K562 (cell line): ENCODE measurements around the gene THADA. TPM values are rescaled to one million over a fixed set of nuclear protein-coding genes. Genes with fewer than 3 reads are reported as not detected.

ENCODE experiments used
- ATAC-seq: fragments of 200-7000 bp; cut with Tn5 transposase; 3 replicates; pipeline ENCODE4 v1.9.1; 2020; ENCODE audit warnings: moderate library complexity
- BruUV-seq: library from RNA; stranded (reverse); fragments of 400-500 nt; replicated peaks from 2 replicates; lab custom pipeline; 2021; lab: Mats Ljungman, UMichigan
- CTCF ChIA-PET: fragments of 300-600 bp; formaldehyde crosslinking; extraction: SDS; loops from one replicate; lab custom pipeline; 2021; ENCODE audit warnings: low intra/inter-chr PET ratio; lab: Yijun Ruan, JAX
- POLR2A ChIA-PET: fragments of 300-600, 350-650 bp; sonication (Branson Sonifier 250); formaldehyde crosslinking; extraction: SDS; loops from one replicate; lab custom pipeline; 2021; ENCODE audit warnings: antibody characterized with exemption, inconsistent platforms; lab: Yijun Ruan, JAX
- DNase-seq, 4 experiments: peaks; one replicate each; pipeline versions ENCODE4 v3.0.0 to v3.0.0-alpha.2; 2011 to 2018; ENCODE audit warnings: low spot score in 3 of 4, mixed read lengths in 3 of 4; ENCODE audit errors: extremely low read depth in 1 of 4
- FAIRE-seq: peaks from 2 replicates; lab custom pipeline; 2011; peaks lifted over from hg19 to GRCh38; lab: Jason Lieb, UNC
- H2AFZ ChIP-seq: 2 replicates; pipeline ENCODE4 v1.6.0; 2011; ENCODE audit warnings: low read depth, low read length, control low read depth, inconsistent platforms
- H3K27ac ChIP-seq: fragments of 200-600 bp; 3 replicates; pipeline ENCODE4 v1.8.0; 2011; ENCODE audit warnings: low read depth, mild to moderate bottlenecking, control low read depth, inconsistent platforms, low read length, moderate library complexity, mixed read lengths; ENCODE audit errors: extremely low read depth
- H3K27me3 ChIP-seq, 2 experiments: fragments of 300-600 bp in 1 of 2; 2 replicates in 1 of 2; 3 replicates in 1 of 2; pipeline versions ENCODE4 v1.6.0 to v1.8.0; 2011; ENCODE audit warnings: inconsistent platforms in 2 of 2, low read length in 2 of 2, mild to moderate bottlenecking in 1 of 2, mixed read lengths in 1 of 2, moderate library complexity in 1 of 2; ENCODE audit not compliant: control insufficient read depth in 2 of 2, insufficient read depth in 2 of 2
- H3K36me3 ChIP-seq: fragments of 300-600 bp; 3 replicates; pipeline ENCODE4 v1.8.0; 2011; ENCODE audit warnings: mild to moderate bottlenecking, low read length, inconsistent platforms; ENCODE audit not compliant: control insufficient read depth, insufficient read depth
- H3K4me1 ChIP-seq, 2 experiments: fragments of 200-600 bp in 1 of 2; replicated peaks in 1 of 2; 2 replicates in 1 of 2; 3 replicates in 1 of 2; pipeline versions ENCODE4 v1.5.1 to v1.8.0; 2011; ENCODE audit warnings: inconsistent platforms in 2 of 2, low read length in 2 of 2, mild to moderate bottlenecking in 1 of 2, mixed read lengths in 1 of 2, moderate library complexity in 1 of 2; ENCODE audit not compliant: control insufficient read depth in 2 of 2, insufficient read depth in 2 of 2
- H3K4me2 ChIP-seq: 2 replicates; pipeline ENCODE4 v1.6.1; 2011; ENCODE audit warnings: low read length, control low read depth, inconsistent platforms, mixed read lengths; ENCODE audit not compliant: insufficient read depth
- H3K4me3 ChIP-seq: fragments of 200-600 bp; sonication (generic), shearing (Covaris generic); 2 replicates; pipeline ENCODE4 v1.5.1; 2016; ENCODE audit warnings: control low read depth, inconsistent platforms
- H3K79me2 ChIP-seq: fragments of 200-600 bp; 3 replicates; pipeline ENCODE4 v1.8.0; 2011; ENCODE audit warnings: low read length, inconsistent platforms; ENCODE audit not compliant: control insufficient read depth, insufficient read depth
- H3K9ac ChIP-seq, 2 experiments: 2 replicates each; pipeline versions ENCODE4 v1.6.0 to v1.6.1; 2011; ENCODE audit warnings: low read depth in 2 of 2, low read length in 2 of 2, control low read depth in 1 of 2, inconsistent platforms in 1 of 2, mild to moderate bottlenecking in 1 of 2, mixed read lengths in 1 of 2; ENCODE audit not compliant: insufficient read depth in 1 of 2
- H3K9me1 ChIP-seq: one replicate; pipeline ENCODE4 v1.6.0; 2011; ENCODE audit warnings: inconsistent platforms, mild to moderate bottlenecking, low read length, moderate library complexity; ENCODE audit not compliant: control insufficient read depth, insufficient read depth
- H3K9me3 ChIP-seq: replicated peaks from 2 replicates; pipeline ENCODE4 v1.5.1; 2011; ENCODE audit warnings: low read depth, low read length, inconsistent platforms; ENCODE audit not compliant: control insufficient read depth, insufficient read depth
- H4K20me1 ChIP-seq: replicated peaks from 2 replicates; pipeline ENCODE4 v1.6.1; 2011; ENCODE audit warnings: low read length, inconsistent platforms, mixed read lengths; ENCODE audit not compliant: control insufficient read depth, insufficient read depth
- C11orf30 ChIP-seq: fragments of 450-650 bp; IDR thresholded peaks from 2 replicates; pipeline ENCODE4 v1.6.1; 2016; ENCODE audit warnings: low read depth, mild to moderate bottlenecking
- CREB3 ChIP-seq: fragments of 450-650 bp; conservative IDR thresholded peaks from 2 replicates; pipeline ENCODE4 v1.6.1; 2016; ENCODE audit warnings: missing genetic modification characterization, low read depth, mild to moderate bottlenecking, missing compliant biosample characterization, moderate library complexity
- FOXA1 ChIP-seq: fragments of 450-650 bp; IDR thresholded peaks from 2 replicates; pipeline ENCODE4 v1.6.1; 2016; ENCODE audit warnings: mild to moderate bottlenecking, borderline replicate concordance
- HNRNPK ChIP-seq: fragments of 200-400 bp; formaldehyde crosslinking; IDR thresholded peaks from one replicate; pipeline ENCODE4 v1.6.1; 2018; ENCODE audit warnings: mild to moderate bottlenecking, low read depth, low read length; ENCODE audit not compliant: poor library complexity, severe bottlenecking
- ILF3 ChIP-seq: fragments of 450-650 bp; IDR thresholded peaks from 2 replicates; pipeline ENCODE4 v1.6.1; 2018; ENCODE audit warnings: antibody characterized with exemption, mild to moderate bottlenecking, moderate library complexity, borderline replicate concordance
- KLF13 ChIP-seq: fragments of 450-650 bp; IDR thresholded peaks from 2 replicates; pipeline ENCODE4 v1.6.1; 2016; ENCODE audit warnings: missing genetic modification characterization, low read depth, mild to moderate bottlenecking, missing compliant biosample characterization, moderate library complexity, borderline replicate concordance
- MEF2D ChIP-seq: conservative IDR thresholded peaks from 2 replicates; pipeline ENCODE4 v1.6.1; 2016; ENCODE audit warnings: low read depth, missing genetic modification characterization, missing compliant biosample characterization
- POLR3A ChIP-seq: IDR thresholded peaks from 2 replicates; pipeline ENCODE4 v1.6.1; 2011; ENCODE audit warnings: borderline replicate concordance, mild to moderate bottlenecking, moderate library complexity; ENCODE audit not compliant: insufficient read length, insufficient read depth; ENCODE audit errors: extremely low read depth
- SIN3B ChIP-seq: fragments of 450-650 bp; IDR thresholded peaks from 2 replicates; pipeline ENCODE4 v1.6.1; 2017; ENCODE audit warnings: low read depth, mild to moderate bottlenecking, moderate library complexity
- ZKSCAN1 ChIP-seq: fragments of 150-350 bp; IDR thresholded peaks from 2 replicates; pipeline ENCODE4 v1.6.1; 2016; ENCODE audit warnings: low read depth, low read length
- ZNF699 ChIP-seq: fragments of 250-450 bp; sonication (Bioruptor Pico); IDR thresholded peaks from 2 replicates; pipeline ENCODE4 v1.8.0; 2021; ENCODE audit warnings: mild to moderate bottlenecking, moderate library complexity; ENCODE audit not compliant: insufficient replicate concordance
- WGBS: fragments of 100-300 bp; shearing (Covaris generic); methylation state at CpG from one replicate; pipeline ENCODE4 v1.1.6; 2016; ENCODE audit warnings: low coverage, mixed read lengths; ENCODE audit not compliant: insufficient coverage; ENCODE audit errors: missing lambda C conversion rate; 5-methylcytosine and 5-hydroxymethylcytosine counted together
- in situ Hi-C: fragments of 300-500 bp; cut with MboI; formaldehyde crosslinking; loops from 4 replicates; pipeline ENCODE4 v1.15.0; 2018; ENCODE audit warnings: inconsistent platforms, mixed read lengths
- intact Hi-C: fragments of 100-400 bp; cut with micrococcal nuclease; formaldehyde crosslinking; loops from 2 replicates; pipeline ENCODE4 v1.14.2; 2022
- polyA plus RNA-seq, 8 experiments: library from polyadenylated mRNA; depleted of rRNA in 4 of 8; stranded (reverse) in 5 of 8; unstranded in 3 of 8; fragments of >200 nt; fragmentation: Nextera tagmentation in 2 of 8; fragmentation: Illumina TruSeq in 1 of 8; extraction: Ambion mirVana in 2 of 8; extraction: Trizol in 1 of 8; gene quantifications; 2 replicates each; pipeline versions ENCODE4 v1.2.1 to v1.2.3, GENCODE V29; 2011 to 2014; ENCODE audit warnings: inconsistent platforms in 1 of 8, missing spikeins in 1 of 8
- total RNA-seq, 7 experiments: library from RNA; depleted of rRNA in 6 of 7; stranded (reverse); fragments of >200 nt in 6 of 7; fragmentation: Illumina TruSeq in 2 of 7; extraction: Trizol in 2 of 7; gene quantifications; 2 replicates each; pipeline versions ENCODE4 v1.2.1 to v1.2.3, GENCODE V29; 2011 to 2021; ENCODE audit warnings: low replicate concordance in 1 of 7
- TF ChIP-seq, protein P1 (sequence below), 2 experiments: fragments of 150-350 bp in 1 of 2; IDR thresholded peaks; 2 replicates each; pipeline ENCODE4 v1.6.1; 2012 to 2016; ENCODE audit warnings: low read depth in 2 of 2, low read length in 2 of 2, mild to moderate bottlenecking in 1 of 2, moderate library complexity in 1 of 2

The THADA gene
- total and polyA plus RNA-seq, 9 of the 15 experiments (the other 6 are each of a cell fraction or from before 2014, with no cell fraction given) = 17.8 to 34.7 (median 31.9) TPM

DNA sequence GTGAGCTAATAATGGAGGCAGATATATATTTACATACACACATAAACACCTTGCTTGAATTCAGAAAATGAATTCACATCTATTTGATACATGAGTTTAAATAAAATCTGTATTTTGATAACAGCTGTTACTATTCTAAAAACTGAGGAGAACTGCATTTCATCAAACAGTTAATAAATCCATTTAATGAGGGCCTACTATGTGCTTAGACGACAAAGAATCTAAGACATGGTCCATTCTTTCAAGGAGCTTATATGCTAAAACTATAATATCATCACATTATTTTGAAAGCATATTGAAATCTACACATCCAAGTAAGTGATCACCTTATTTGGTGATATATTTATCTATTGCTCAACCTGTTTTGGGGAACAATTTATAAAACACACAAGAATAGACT is 278.6 kb downstream of the THADA start (continued):
- TF ChIP-seq, protein P1, sequence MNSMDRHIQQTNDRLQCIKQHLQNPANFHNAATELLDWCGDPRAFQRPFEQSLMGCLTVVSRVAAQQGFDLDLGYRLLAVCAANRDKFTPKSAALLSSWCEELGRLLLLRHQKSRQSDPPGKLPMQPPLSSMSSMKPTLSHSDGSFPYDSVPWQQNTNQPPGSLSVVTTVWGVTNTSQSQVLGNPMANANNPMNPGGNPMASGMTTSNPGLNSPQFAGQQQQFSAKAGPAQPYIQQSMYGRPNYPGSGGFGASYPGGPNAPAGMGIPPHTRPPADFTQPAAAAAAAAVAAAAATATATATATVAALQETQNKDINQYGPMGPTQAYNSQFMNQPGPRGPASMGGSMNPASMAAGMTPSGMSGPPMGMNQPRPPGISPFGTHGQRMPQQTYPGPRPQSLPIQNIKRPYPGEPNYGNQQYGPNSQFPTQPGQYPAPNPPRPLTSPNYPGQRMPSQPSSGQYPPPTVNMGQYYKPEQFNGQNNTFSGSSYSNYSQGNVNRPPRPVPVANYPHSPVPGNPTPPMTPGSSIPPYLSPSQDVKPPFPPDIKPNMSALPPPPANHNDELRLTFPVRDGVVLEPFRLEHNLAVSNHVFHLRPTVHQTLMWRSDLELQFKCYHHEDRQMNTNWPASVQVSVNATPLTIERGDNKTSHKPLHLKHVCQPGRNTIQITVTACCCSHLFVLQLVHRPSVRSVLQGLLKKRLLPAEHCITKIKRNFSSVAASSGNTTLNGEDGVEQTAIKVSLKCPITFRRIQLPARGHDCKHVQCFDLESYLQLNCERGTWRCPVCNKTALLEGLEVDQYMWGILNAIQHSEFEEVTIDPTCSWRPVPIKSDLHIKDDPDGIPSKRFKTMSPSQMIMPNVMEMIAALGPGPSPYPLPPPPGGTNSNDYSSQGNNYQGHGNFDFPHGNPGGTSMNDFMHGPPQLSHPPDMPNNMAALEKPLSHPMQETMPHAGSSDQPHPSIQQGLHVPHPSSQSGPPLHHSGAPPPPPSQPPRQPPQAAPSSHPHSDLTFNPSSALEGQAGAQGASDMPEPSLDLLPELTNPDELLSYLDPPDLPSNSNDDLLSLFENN (IDR thresholded peaks at IDR 0.05; ENCODE audit: low read depth in 2 of 2, low read length in 2 of 2) = no peak
- TF ChIP-seq HNRNPK (no peak), FOXA1 (no peak)
- TF ChIP-seq, all 486 proteins: peak for 2

DNA sequence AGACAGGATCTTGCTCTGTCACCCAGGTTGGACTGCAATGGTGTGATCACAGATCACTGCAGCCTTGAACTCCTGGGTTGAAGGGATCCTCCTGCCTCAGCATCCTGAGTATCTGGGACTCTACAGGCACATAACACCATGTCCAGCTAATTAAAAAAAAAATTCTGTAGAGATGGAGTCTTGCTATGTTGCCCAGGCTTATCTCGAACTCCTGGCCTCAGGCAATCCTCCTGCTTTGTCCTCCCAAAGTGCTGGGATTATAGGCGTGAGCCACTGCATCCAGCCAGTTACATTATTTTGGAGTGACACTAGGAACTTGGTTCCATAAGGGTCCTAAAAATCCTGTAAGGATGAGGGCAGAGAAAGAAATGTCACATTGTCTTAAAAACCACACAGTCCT is 280.4 kb downstream of the THADA start:
- CTCF ChIA-PET = no interaction called here
- no peak overlapping the region for H3K4me3 ChIP-seq
- no peaks in the 10 kb centered on the region for H3K27me3 ChIP-seq
- H3K9me1 ChIP-seq = no peaks in the 10 kb centered on the region
- no peaks in the 10 kb centered on the region; a peak in 1 of 5 replicates for H3K4me1 ChIP-seq
- TF ChIP-seq KLF13 = no peak
- no peak for TF ChIP-seq CREB3 (tag)
- TF ChIP-seq SIN3B = no peak
- no peak for TF ChIP-seq ILF3
- TF ChIP-seq C11orf30 = no peak
- no peak for TF ChIP-seq MEF2D (tag)
- TF ChIP-seq ZNF699 = no peak
- no peak for TF ChIP-seq ZKSCAN1
- no peak for TF ChIP-seq POLR3A
- no peaks in the 10 kb centered on the region for H3K9me3 ChIP-seq
- no TSS peak for BruUV-seq
- no peak overlapping the region for H3K4me2 ChIP-seq
- WGBS = 86% methylated on average over 2 of the region's 2 CpGs
- FAIRE-seq (no peak), DNase-seq (no peak), ATAC-seq (no peak)
- peaks cover 10% of the 10 kb centered on the region; the same call in 2 of the 3 replicates for H3K36me3 ChIP-seq
- no peaks in the 10 kb centered on the region for H4K20me1 ChIP-seq
- intact Hi-C loops = no loop called here
- POLR2A ChIA-PET = no interaction called here
- H2AFZ ChIP-seq = no peak overlapping the region
- H3K27ac ChIP-seq = no peak overlapping the region
- no peak overlapping the region for H3K9ac ChIP-seq
- no peaks in the 10 kb centered on the region for H3K79me2 ChIP-seq
- in situ Hi-C loops = no loop called here
